ENCODE data around the gene ARHGAP27. TPM values are rescaled to one million over a fixed set of nuclear protein-coding genes. Genes with fewer than 3 reads are reported as not detected.

ARHGAP27 gene
- total and polyA plus RNA-seq, 9 of the 15 experiments (the other 6 are each of a cell fraction or from before 2014, with no cell fraction given) = 0.04 to 4.6 (median 2.1) TPM

GRCh38 chr17:45405250-45406086 lies 27.2 kb downstream of the ARHGAP27 start (continued):
- no peak for TF ChIP-seq MECOM (CRISPR knock-in tag; IDR thresholded peaks at IDR 0.05)
- TF ChIP-seq C11orf30 (IDR thresholded peaks at IDR 0.05; ENCODE audit: low read depth) = no peak
- TF ChIP-seq EGR1 (conservative IDR thresholded peaks at IDR 0.05) = peak; percentile 48
- no peak for TF ChIP-seq TAF7 (tag; IDR thresholded peaks at IDR 0.05)
- TF ChIP-seq ZNF436 (CRISPR knock-in tag; IDR thresholded peaks at IDR 0.05) = no peak
- TF ChIP-seq, protein P1, sequence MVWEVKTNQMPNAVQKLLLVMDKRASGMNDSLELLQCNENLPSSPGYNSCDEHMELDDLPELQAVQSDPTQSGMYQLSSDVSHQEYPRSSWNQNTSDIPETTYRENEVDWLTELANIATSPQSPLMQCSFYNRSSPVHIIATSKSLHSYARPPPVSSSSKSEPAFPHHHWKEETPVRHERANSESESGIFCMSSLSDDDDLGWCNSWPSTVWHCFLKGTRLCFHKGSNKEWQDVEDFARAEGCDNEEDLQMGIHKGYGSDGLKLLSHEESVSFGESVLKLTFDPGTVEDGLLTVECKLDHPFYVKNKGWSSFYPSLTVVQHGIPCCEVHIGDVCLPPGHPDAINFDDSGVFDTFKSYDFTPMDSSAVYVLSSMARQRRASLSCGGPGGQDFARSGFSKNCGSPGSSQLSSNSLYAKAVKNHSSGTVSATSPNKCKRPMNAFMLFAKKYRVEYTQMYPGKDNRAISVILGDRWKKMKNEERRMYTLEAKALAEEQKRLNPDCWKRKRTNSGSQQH (CRISPR knock-in tag; IDR thresholded peaks at IDR 0.05) = no peak
- no peak for TF ChIP-seq ILF3 (IDR thresholded peaks at IDR 0.05; ENCODE audit: borderline replicate concordance)
- no peak for TF ChIP-seq ZFPM2 (CRISPR knock-in tag; IDR thresholded peaks at IDR 0.05)
- no peak for TF ChIP-seq HEY1 (CRISPR knock-in tag; IDR thresholded peaks at IDR 0.05; ENCODE audit: borderline replicate concordance)
- 0 out of 2 replicates have a peak, but pooled peaks have one; percentile 25 for TF ChIP-seq POLR2G (IDR thresholded peaks at IDR 0.05; ENCODE audit: low read depth, low read length)
- no peak for TF ChIP-seq DDX20 (tag; IDR thresholded peaks at IDR 0.05; ENCODE audit: low read depth)
- TF ChIP-seq TBP (optimal IDR thresholded peaks at IDR 0.05; ENCODE audit: low read depth, low read length) = no peak
- TF ChIP-seq ERF (CRISPR knock-in tag; IDR thresholded peaks at IDR 0.05) = no peak
- TF ChIP-seq ZNF175 (CRISPR knock-in tag; IDR thresholded peaks at IDR 0.05; ENCODE audit: low read depth) = no peak
- no peak for TF ChIP-seq SMARCA4 (IDR thresholded peaks at IDR 0.05)
- TF ChIP-seq E2F8 (IDR thresholded peaks at IDR 0.05; ENCODE audit: low read depth, partially characterized antibody) = no peak
- TF ChIP-seq, protein P2, sequence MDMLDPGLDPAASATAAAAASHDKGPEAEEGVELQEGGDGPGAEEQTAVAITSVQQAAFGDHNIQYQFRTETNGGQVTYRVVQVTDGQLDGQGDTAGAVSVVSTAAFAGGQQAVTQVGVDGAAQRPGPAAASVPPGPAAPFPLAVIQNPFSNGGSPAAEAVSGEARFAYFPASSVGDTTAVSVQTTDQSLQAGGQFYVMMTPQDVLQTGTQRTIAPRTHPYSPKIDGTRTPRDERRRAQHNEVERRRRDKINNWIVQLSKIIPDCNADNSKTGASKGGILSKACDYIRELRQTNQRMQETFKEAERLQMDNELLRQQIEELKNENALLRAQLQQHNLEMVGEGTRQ (CRISPR knock-in tag; IDR thresholded peaks at IDR 0.05) = 0 out of 2 replicates have a peak, but pooled peaks have one; percentile 7
- TF ChIP-seq CREB5 (CRISPR knock-in tag; IDR thresholded peaks at IDR 0.05) = no peak
